ENCODE data around the gene CDHR3.

- TF ChIP-seq CTCF (conservative IDR thresholded peaks at IDR 0.05; ENCODE audit: low read length) = no peak
- no peak for TF ChIP-seq EZH2phosphoT487 (IDR thresholded peaks at IDR 0.05; ENCODE audit: borderline replicate concordance)
These were observed 107.1 kb downstream of the CDHR3 start for GRCh38 chr7:106070201-106070551.

All from Loucy (cell line).